KOPT-K1 (cell line): ENCODE data around the gene EIF1.
"Not testable (repeated sequence)": the region's sequence is repeated elsewhere in the genome, so short reads cannot be mapped to it uniquely, and the experiment has no call there.

Source experiments
- H3K27ac ChIP-seq: fragments of 200-600 bp; sonication (generic); 2 replicates; pipeline ENCODE4 v1.5.1; 2016; ENCODE audit warnings: antibody characterized with exemption, mild to moderate bottlenecking, low read depth, low read length; ENCODE audit not compliant: poor library complexity, severe bottlenecking
- H3K36me3 ChIP-seq: fragments of 200-600 bp; sonication (generic); 2 replicates; pipeline ENCODE4 v1.5.1; 2017; ENCODE audit warnings: antibody characterized with exemption, mild to moderate bottlenecking, low read length, moderate library complexity; ENCODE audit not compliant: insufficient read depth
- H3K9me3 ChIP-seq: fragments of 200-600 bp; sonication (generic); 2 replicates; pipeline ENCODE4 v1.5.1; 2017; ENCODE audit warnings: antibody characterized with exemption, low read length, mild to moderate bottlenecking; ENCODE audit not compliant: insufficient read depth, poor library complexity, severe bottlenecking

Gene EIF1

DNA sequence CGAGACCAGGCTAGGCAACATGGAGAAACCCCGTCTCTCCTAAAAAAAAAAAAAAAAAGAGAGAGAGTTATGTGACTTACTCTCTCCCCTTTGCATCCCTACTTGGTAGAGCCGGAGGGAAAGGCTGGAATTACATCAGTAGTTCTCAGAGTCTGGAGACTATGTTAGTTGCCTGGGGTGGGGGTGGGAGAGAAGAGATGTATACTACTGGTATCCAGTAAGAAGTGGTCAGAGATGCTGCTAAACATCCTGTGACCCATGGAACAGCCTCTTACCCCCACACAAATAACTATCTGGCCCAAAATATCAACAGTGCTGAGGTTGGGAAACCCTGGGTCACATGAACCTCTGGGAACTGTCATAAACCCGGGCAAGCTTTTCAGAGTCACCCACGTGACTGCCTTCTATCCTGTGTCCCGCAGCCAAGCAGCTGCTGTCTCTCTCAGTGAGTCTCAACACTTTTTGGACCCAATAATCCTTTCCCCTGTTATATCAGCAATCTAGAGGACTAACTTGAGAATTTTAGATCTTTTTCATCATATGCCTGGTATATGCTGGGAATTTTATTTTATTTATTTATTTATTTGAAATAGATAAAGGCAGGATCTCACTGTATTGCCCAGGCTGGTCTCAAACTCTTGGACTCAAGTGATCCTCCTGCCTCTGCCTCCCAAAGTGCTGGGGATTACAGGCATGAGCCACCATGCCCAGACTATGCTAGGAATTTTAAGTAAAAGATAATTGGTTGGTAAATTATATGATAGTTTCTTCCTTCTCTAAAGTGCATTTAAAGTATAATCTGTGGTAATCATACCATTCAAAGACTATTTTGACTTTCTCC, 8.7 kb downstream of the EIF1 start:
- Histone ChIP-seq H3K36me3 (peaks cover 30% of the 10 kb centered on the region), H3K27ac (no peak overlapping the region)

GRCh38 chr17:41700843-41701242, 12.2 kb downstream of the EIF1 start:
- not testable (repeated sequence) for H3K9me3 ChIP-seq, H3K27ac ChIP-seq, H3K36me3 ChIP-seq

More for the DNA sequence above, 8.7 kb downstream of the EIF1 start:
- H3K9me3 ChIP-seq = no peaks in the 10 kb centered on the region

GRCh38 chr17:41702712-41703111, 14.0 kb downstream of the EIF1 start:
- no peaks in the 10 kb centered on the region for H3K36me3 ChIP-seq
- no peak overlapping the region for H3K27ac ChIP-seq
- no peaks in the 10 kb centered on the region for H3K9me3 ChIP-seq

- Histone ChIP-seq H3K9me3 (no peaks in the 10 kb centered on the region), H3K36me3 (no peaks in the 10 kb centered on the region), H3K27ac (no peak overlapping the region)
Measured at GRCh38 chr17:41705271-41705991, 16.7 kb downstream of the EIF1 start.

- Histone ChIP-seq H3K27ac (no peak overlapping the region), H3K9me3 (no peaks in the 10 kb centered on the region), H3K36me3 (no peaks in the 10 kb centered on the region)
Measured at GRCh38 chr17:41707803-41708669, 19.4 kb downstream of the EIF1 start.

DNA sequence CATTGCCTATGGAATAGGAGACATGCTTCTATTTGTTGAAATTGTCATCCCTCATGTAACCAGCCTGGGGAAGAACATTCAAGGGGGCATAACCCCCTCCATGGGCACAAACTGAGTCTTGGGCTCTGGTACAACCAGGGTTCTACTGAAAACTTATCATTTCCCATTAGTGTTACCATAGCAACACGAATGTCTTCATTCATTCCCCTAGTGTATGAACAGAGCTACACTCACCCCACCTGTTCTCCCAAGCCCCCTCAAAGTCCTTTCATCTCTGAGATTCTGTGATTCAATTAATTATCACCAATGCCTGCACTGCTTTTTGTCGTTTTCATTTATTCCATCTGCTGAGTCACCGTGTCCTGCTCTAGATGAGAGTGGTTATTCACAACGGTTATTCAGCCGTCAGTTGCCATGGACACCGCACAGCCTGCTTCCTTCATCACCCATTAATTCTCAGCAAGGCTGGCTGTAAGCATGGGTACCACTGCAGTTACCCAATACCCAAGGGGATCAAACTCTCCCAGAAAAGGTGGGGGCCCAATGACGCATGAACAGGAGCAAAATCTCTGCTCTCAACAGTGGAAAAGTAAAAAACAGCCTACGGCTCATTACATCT, 21.9 kb downstream of the EIF1 start:
- Histone ChIP-seq H3K27ac (no peak overlapping the region), H3K9me3 (no peaks in the 10 kb centered on the region), H3K36me3 (no peaks in the 10 kb centered on the region)

DNA sequence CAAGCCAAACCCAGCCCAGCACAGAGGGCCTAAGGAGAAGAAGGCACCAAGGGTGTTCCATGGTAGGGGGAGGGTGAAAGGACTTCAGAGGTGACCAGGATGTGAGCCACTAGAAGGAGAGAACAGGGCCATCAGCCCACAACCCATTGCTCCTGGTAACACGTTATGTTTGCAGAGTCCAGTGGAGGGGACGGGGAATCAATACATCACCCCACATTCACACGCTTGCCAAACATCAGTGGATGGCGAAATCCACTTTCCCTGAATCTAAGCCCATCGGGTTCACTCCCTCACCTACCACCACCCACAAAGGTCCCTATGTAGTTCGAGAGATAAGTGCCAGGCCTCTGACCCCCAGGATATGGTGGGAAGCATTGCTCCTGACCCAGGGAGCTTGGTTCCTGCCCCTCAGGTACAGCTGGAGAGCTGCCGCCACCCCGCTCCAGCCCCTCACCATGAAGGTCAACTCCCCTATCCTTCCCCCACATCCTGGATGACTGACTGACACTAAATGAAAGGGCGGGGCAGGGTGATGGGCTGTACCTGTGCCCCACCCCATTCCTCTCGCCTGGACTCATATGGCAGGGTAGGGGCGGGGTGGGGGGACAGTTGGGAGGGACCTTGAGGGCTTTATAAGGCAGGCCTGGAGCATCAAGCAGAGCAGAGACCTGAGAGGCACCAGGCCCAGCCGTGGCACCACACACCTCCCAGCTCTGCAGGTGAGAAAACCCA, 23.1 kb downstream of the EIF1 start, which contains the start of gene GAST:
Gene GAST, plus strand, starts transcription at position 663 of the 732 bp plus-strand sequence. CDS start 3,106 bp downstream, outside the sequence.
- Histone ChIP-seq H3K9me3 (no peaks in the 10 kb centered on the region), H3K36me3 (no peaks in the 10 kb centered on the region), H3K27ac (no peak within 1 kb of the TSS)

DNA sequence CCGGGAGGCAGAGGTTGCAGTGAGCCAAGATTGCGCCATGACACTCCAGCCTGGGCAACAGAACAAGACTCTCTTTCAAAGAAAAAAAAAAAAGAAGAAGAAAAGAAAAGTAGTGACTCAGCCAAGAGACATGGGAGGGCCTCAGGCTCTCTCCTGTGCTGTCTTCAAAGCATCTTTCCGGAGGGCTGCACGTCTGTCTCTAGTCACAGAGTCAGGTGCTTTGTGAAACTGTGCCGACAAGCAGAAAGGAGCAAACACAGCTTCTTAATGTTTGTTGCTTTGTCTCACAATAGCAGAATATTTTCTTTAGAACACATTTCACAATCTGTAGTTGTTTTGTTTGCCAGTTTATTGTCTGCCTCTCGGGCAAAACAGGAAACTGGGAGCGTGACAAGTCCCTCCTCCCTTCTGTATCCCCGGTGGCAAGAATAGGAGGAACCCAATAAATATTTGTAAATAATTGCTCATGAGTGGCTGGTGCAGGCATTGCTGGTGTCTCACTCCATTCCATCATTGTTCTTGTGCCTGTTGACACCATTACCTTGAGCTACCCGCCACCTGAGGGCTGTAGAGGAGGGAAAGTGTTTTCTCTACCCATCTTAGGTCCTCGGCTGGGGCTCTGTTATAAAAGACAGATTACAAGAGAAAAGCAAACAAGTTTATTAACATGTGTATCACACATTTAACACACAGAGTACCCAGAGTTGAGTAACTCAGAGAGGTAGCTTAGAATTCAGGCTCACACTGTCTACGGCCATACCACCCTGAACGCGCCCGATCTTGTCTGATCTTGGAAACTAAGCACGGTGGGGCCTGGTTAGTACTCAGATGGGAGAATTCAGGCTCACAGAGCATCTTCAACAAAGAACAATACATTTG, 29.0 kb downstream of the EIF1 start:
- Histone ChIP-seq H3K27ac (peak overlapping the region; percentile 61), H3K36me3 (no peaks in the 10 kb centered on the region), H3K9me3 (no peaks in the 10 kb centered on the region)

DNA sequence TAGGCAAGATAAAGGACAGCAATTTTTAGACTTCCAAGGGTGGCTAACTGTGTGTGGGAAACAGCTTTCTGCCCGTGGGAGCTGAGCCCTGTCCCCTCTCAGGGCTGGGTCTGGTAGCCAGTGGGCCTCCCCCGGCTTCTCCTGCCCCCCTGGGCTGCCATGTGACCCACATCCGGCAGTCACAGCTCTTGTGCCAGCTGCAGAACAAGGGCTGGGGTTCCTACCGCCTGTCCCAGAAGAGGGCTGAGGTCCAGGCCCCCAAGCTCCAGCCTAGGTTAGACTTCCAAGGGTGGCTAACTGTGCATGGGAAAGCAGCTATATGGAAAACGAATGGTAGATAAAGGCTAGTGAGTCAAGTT, 29.6 kb downstream of the EIF1 start:
- peak overlapping the region; percentile 61 for H3K27ac ChIP-seq

DNA sequence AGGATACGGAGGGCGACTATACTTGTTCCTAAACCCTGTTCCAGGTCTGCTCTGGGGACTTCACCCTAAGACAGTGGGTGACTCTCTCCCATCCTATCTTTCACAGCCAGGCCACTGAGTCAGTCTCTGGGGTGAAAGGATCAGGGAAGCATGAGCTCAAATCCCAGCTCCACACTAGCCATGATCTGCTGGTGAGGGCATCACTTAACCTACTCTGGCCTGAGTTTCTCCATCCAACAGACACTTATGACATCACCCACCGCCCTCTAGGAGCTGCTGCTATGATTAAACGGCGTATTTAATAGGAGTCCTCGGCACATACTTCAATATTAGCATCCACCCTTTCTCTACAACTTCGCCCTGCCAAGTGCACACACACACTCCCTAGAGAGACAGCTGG, 33.5 kb downstream of the EIF1 start:
- Histone ChIP-seq H3K36me3 (no peaks in the 10 kb centered on the region), H3K27ac (no peak overlapping the region), H3K9me3 (no peaks in the 10 kb centered on the region)

More for the DNA sequence above, 29.6 kb downstream of the EIF1 start:
- no peaks in the 10 kb centered on the region for H3K36me3 ChIP-seq
- no peaks in the 10 kb centered on the region for H3K9me3 ChIP-seq

- H3K36me3 ChIP-seq = no peaks in the 10 kb centered on the region
- no peak overlapping the region for H3K27ac ChIP-seq
- H3K9me3 ChIP-seq = no peaks in the 10 kb centered on the region
Measured at GRCh38 chr17:41723801-41724475, 35.3 kb downstream of the EIF1 start.

DNA sequence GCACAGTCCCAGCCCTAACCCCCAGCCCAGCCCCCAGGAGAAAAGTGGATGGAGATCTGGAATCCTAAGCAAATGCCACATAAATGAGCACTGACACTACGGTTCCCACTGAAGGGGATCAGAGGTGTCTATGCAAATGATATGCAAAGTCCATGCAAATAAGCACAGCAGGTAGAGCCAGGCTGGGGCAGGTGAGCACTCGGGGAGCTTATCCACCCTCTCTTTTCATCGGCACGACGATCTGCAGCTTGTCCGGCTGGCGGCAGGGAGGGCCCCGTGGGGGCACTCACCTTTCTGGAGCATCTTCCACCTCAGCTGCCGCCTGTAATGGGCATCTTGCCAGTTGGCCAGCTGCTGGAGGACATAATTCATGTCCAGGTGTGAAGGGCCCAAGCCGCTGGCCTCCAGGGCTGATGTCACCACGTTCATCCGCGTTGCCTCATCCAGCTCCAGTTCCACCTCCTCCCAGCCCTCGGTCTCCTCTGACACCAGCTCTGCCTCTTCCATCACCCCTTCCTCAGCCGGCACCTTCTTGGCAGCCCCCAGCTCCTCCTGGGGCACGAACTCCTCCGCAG, 35.9 kb downstream of the EIF1 start:
- H3K36me3 ChIP-seq = no peaks in the 10 kb centered on the region
- H3K27ac ChIP-seq = no peak overlapping the region
- no peaks in the 10 kb centered on the region for H3K9me3 ChIP-seq

- H3K36me3 ChIP-seq = no peaks in the 10 kb centered on the region
- H3K9me3 ChIP-seq = no peaks in the 10 kb centered on the region
- H3K27ac ChIP-seq = no peak overlapping the region
Measured at GRCh38 chr17:41725134-41725533, 36.4 kb downstream of the EIF1 start.
